Measurements from ENCODE around the gene CCM2L. TPM values are rescaled to one million over a fixed set of nuclear protein-coding genes. Genes with fewer than 3 reads are reported as not detected.

The CCM2L gene
- total and polyA plus RNA-seq, 9 of the 15 experiments (the other 6 are each of a cell fraction or from before 2014, with no cell fraction given), result 0.04 TPM; not detected in 8

DNA sequence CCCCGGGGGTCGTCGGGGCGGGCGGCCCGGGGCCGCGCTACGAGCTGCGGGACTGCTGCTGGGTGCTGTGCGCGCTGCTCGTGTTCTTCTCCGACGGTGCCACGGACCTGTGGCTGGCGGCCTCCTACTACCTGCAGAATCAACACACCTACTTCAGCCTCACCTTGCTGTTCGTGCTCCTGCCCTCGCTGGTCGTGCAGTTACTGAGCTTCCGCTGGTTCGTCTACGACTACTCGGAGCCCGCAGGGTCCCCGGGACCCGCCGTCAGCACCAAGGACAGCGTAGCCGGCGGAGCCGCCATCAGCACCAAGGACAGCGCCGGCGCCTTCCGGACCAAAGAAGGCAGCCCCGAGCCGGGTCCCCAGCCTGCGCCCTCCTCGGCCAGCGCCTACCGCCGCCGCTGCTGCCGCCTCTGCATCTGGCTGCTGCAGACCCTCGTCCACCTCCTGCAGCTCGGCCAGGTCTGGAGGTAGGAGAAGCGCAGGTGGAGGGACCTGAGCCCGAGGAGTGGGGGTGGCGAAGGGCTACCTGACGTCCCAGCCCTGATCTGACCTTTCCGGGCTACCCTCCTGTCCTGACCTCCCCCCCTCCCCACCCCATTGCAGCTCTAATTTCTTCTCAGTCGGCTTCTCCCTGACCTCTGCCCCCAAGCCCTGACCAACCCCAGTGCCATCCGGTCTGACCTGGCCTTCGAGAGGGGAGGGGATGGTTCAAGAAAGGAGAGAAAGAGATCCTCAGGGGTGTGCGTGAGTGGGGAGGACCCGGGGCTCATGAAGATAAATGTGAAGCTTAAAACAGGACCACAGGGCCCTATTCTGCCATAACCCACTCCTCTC lies 41.7 kb upstream of the CCM2L start (continued):
- TF ChIP-seq MEF2D (tag; conservative IDR thresholded peaks at IDR 0.05; ENCODE audit: low read depth) (0 out of 2 replicates have a peak, but pooled peaks have one; percentile 42), ZNF133 (CRISPR knock-in tag; IDR thresholded peaks at IDR 0.05) (no peak), ZNF644 (tag; IDR thresholded peaks at IDR 0.05; ENCODE audit: low read depth) (peak; percentile 99), ZBTB17 (CRISPR knock-in tag; IDR thresholded peaks at IDR 0.05) (peak; percentile 83), ZNF175 (CRISPR knock-in tag; IDR thresholded peaks at IDR 0.05; ENCODE audit: low read depth) (peak; percentile 97), RAD21 (CRISPR knock-in tag; conservative IDR thresholded peaks at IDR 0.05 in 1 of 2, IDR thresholded peaks at IDR 0.05 in 1 of 2) (no peak), ZNF347 (CRISPR knock-in tag; IDR thresholded peaks at IDR 0.05; ENCODE audit: low read depth) (no peak), CCNT2 (IDR thresholded peaks at IDR 0.05; ENCODE audit: borderline replicate concordance, extremely low read depth, insufficient read length, low read depth, low read length) (no peak), ZNF12 (CRISPR knock-in tag; IDR thresholded peaks at IDR 0.05) (peak; percentile 97), ETS1 (conservative IDR thresholded peaks at IDR 0.05; ENCODE audit: control insufficient read depth, low read depth, low read length) (peak; percentile 97), E2F6 (IDR thresholded peaks at IDR 0.05; ENCODE audit: borderline replicate concordance in 1 of 2, extremely low read depth in 1 of 2, insufficient read depth in 1 of 2, insufficient read length in 1 of 2, low read depth in 1 of 2, low read length in 1 of 2, poor library complexity in 1 of 2, severe bottlenecking in 1 of 2) (peak in 1 of 2 experiments; percentile 26), ZBTB43 (CRISPR knock-in tag; IDR thresholded peaks at IDR 0.05) (peak; percentile 99), EHMT2 (IDR thresholded peaks at IDR 0.05) (peak; percentile 100), HDAC2 (IDR thresholded peaks at IDR 0.05) (peak; percentile 97)
- TF ChIP-seq, protein P1, sequence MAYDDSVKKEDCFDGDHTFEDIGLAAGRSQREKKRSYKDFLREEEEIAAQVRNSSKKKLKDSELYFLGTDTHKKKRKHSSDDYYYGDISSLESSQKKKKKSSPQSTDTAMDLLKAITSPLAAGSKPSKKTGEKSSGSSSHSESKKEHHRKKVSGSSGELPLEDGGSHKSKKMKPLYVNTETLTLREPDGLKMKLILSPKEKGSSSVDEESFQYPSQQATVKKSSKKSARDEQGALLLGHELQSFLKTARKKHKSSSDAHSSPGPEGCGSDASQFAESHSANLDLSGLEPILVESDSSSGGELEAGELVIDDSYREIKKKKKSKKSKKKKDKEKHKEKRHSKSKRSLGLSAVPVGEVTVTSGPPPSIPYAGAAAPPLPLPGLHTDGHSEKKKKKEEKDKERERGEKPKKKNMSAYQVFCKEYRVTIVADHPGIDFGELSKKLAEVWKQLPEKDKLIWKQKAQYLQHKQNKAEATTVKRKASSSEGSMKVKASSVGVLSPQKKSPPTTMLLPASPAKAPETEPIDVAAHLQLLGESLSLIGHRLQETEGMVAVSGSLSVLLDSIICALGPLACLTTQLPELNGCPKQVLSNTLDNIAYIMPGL (CRISPR knock-in tag; IDR thresholded peaks at IDR 0.05), result peak; percentile 100
- TF ChIP-seq, protein P2, sequence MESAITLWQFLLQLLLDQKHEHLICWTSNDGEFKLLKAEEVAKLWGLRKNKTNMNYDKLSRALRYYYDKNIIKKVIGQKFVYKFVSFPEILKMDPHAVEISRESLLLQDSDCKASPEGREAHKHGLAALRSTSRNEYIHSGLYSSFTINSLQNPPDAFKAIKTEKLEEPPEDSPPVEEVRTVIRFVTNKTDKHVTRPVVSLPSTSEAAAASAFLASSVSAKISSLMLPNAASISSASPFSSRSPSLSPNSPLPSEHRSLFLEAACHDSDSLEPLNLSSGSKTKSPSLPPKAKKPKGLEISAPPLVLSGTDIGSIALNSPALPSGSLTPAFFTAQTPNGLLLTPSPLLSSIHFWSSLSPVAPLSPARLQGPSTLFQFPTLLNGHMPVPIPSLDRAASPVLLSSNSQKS (CRISPR knock-in tag; IDR thresholded peaks at IDR 0.05), result no peak
- TF ChIP-seq, protein P3, sequence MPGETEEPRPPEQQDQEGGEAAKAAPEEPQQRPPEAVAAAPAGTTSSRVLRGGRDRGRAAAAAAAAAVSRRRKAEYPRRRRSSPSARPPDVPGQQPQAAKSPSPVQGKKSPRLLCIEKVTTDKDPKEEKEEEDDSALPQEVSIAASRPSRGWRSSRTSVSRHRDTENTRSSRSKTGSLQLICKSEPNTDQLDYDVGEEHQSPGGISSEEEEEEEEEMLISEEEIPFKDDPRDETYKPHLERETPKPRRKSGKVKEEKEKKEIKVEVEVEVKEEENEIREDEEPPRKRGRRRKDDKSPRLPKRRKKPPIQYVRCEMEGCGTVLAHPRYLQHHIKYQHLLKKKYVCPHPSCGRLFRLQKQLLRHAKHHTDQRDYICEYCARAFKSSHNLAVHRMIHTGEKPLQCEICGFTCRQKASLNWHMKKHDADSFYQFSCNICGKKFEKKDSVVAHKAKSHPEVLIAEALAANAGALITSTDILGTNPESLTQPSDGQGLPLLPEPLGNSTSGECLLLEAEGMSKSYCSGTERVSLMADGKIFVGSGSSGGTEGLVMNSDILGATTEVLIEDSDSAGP (CRISPR knock-in tag; IDR thresholded peaks at IDR 0.05), result peak; percentile 83

All from K562 (cell line).